ENCODE data around the gene RASSF3. TPM values are rescaled to one million over a fixed set of nuclear protein-coding genes. Genes with fewer than 3 reads are reported as not detected.

RASSF3 gene
- total RNA-seq, 1 donor from 2014 or later, result 28.2 TPM

GRCh38 chr12:64567570-64567969, 42.7 kb upstream of the RASSF3 start:
- no peak overlapping the region for H3K27ac Mint-ChIP-seq (ENCODE audit: unreplicated experiment)
- no peak for DNase-seq
- H3K27me3 Mint-ChIP-seq (ENCODE audit: unreplicated experiment), result no peaks in the 10 kb centered on the region
- H3K9me3 Mint-ChIP-seq (ENCODE audit: unreplicated experiment), result no peaks in the 10 kb centered on the region
- H3K36me3 Mint-ChIP-seq (ENCODE audit: unreplicated experiment), result peaks cover 6% of the 10 kb centered on the region
- no peak overlapping the region for H3K4me3 Mint-ChIP-seq (ENCODE audit: unreplicated experiment)
- no peak for TF ChIP-seq CTCF (IDR thresholded peaks at IDR 0.05; ENCODE audit: partially characterized antibody, unreplicated experiment)
- H3K4me1 Mint-ChIP-seq (ENCODE audit: low read depth, unreplicated experiment), result peaks cover 15% of the 10 kb centered on the region

- Mint-ChIP-seq H3K9me3 (ENCODE audit: unreplicated experiment) (no peaks in the 10 kb centered on the region), H3K36me3 (ENCODE audit: unreplicated experiment) (peaks cover 6% of the 10 kb centered on the region), H3K4me1 (ENCODE audit: low read depth, unreplicated experiment) (peaks cover 15% of the 10 kb centered on the region), H3K27ac (ENCODE audit: unreplicated experiment) (no peak overlapping the region), H3K27me3 (ENCODE audit: unreplicated experiment) (no peaks in the 10 kb centered on the region), H3K4me3 (ENCODE audit: unreplicated experiment) (no peak overlapping the region)
- DNase-seq, result no peak
- no peak for TF ChIP-seq CTCF (IDR thresholded peaks at IDR 0.05; ENCODE audit: partially characterized antibody, unreplicated experiment)
These were observed 42.0 kb upstream of the RASSF3 start for GRCh38 chr12:64568298-64568697.

- peaks cover 1% of the 10 kb centered on the region for H3K9me3 Mint-ChIP-seq (ENCODE audit: unreplicated experiment)
- H3K36me3 Mint-ChIP-seq (ENCODE audit: unreplicated experiment), result no peaks in the 10 kb centered on the region
- H3K27me3 Mint-ChIP-seq (ENCODE audit: unreplicated experiment), result no peaks in the 10 kb centered on the region
- DNase-seq, result no peak
- peaks cover 15% of the 10 kb centered on the region for H3K4me1 Mint-ChIP-seq (ENCODE audit: low read depth, unreplicated experiment)
- H3K27ac Mint-ChIP-seq (ENCODE audit: unreplicated experiment), result no peak overlapping the region
- no peak for TF ChIP-seq CTCF (IDR thresholded peaks at IDR 0.05; ENCODE audit: partially characterized antibody, unreplicated experiment)
- no peak overlapping the region for H3K4me3 Mint-ChIP-seq (ENCODE audit: unreplicated experiment)
These were observed 40.2 kb upstream of the RASSF3 start for GRCh38 chr12:64569923-64570691.

- H3K4me3 Mint-ChIP-seq (ENCODE audit: unreplicated experiment), result no peak overlapping the region
- DNase-seq, result no peak
- no peak overlapping the region for H3K27ac Mint-ChIP-seq (ENCODE audit: unreplicated experiment)
- H3K27me3 Mint-ChIP-seq (ENCODE audit: unreplicated experiment), result no peaks in the 10 kb centered on the region
- TF ChIP-seq CTCF (IDR thresholded peaks at IDR 0.05; ENCODE audit: partially characterized antibody, unreplicated experiment), result no peak
- peaks cover 12% of the 10 kb centered on the region for H3K4me1 Mint-ChIP-seq (ENCODE audit: low read depth, unreplicated experiment)
- peaks cover 1% of the 10 kb centered on the region for H3K9me3 Mint-ChIP-seq (ENCODE audit: unreplicated experiment)
- H3K36me3 Mint-ChIP-seq (ENCODE audit: unreplicated experiment), result no peaks in the 10 kb centered on the region
These were observed 38.9 kb upstream of the RASSF3 start for GRCh38 chr12:64571411-64571810.

GRCh38 chr12:64572241-64572640, 38.1 kb upstream of the RASSF3 start:
- DNase-seq, result no peak
- peaks cover 4% of the 10 kb centered on the region for H3K4me1 Mint-ChIP-seq (ENCODE audit: low read depth, unreplicated experiment)
- H3K9me3 Mint-ChIP-seq (ENCODE audit: unreplicated experiment), result peaks cover 1% of the 10 kb centered on the region
- H3K27me3 Mint-ChIP-seq (ENCODE audit: unreplicated experiment), result no peaks in the 10 kb centered on the region
- TF ChIP-seq CTCF (IDR thresholded peaks at IDR 0.05; ENCODE audit: partially characterized antibody, unreplicated experiment), result no peak
- H3K27ac Mint-ChIP-seq (ENCODE audit: unreplicated experiment), result no peak overlapping the region
- H3K36me3 Mint-ChIP-seq (ENCODE audit: unreplicated experiment), result no peaks in the 10 kb centered on the region
- H3K4me3 Mint-ChIP-seq (ENCODE audit: unreplicated experiment), result no peak overlapping the region

Measured in glutamatergic neuron (in vitro differentiated cells).